ENCODE measurements around the gene PTH1R.

DNA sequence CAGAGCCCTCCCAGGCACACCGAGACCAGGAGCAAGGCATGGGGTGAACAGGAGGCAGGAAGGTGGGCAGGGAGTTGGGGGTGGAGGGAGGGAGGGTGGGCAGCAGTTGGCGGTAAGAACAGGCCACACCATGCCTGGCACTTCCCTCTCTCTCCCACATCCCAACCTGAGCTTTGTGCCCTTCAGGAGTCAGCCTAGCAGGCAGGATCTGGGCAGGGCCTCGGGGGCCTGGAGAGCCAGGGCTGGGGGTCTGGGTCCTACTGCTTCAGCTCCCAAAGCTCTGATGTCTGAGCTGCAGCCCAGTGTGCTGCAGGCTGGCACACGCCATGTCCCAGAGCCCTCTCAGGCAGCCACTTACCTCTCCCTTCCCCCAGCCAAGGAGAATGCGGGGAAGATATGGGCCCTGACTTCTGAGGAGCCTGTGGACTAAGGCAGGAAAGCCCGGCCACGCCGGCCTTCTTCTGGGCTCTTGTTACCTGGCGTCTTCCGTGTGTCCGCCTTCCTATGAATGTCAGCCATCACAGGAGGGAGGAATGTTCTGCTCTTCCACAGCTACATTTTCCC is 11.4 kb upstream of the PTH1R start:
- TF ChIP-seq, protein P1, sequence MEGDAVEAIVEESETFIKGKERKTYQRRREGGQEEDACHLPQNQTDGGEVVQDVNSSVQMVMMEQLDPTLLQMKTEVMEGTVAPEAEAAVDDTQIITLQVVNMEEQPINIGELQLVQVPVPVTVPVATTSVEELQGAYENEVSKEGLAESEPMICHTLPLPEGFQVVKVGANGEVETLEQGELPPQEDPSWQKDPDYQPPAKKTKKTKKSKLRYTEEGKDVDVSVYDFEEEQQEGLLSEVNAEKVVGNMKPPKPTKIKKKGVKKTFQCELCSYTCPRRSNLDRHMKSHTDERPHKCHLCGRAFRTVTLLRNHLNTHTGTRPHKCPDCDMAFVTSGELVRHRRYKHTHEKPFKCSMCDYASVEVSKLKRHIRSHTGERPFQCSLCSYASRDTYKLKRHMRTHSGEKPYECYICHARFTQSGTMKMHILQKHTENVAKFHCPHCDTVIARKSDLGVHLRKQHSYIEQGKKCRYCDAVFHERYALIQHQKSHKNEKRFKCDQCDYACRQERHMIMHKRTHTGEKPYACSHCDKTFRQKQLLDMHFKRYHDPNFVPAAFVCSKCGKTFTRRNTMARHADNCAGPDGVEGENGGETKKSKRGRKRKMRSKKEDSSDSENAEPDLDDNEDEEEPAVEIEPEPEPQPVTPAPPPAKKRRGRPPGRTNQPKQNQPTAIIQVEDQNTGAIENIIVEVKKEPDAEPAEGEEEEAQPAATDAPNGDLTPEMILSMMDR (IDR thresholded peaks at IDR 0.05 in 2 of 3, conservative IDR thresholded peaks at IDR 0.05 in 1 of 3; ENCODE audit: borderline replicate concordance in 1 of 3, insufficient read depth in 1 of 3, low read depth in 2 of 3, low read length in 2 of 3), result no peak
- no peak for TF ChIP-seq POLR2A (IDR thresholded peaks at IDR 0.05; ENCODE audit: borderline replicate concordance, extremely low read depth, insufficient read depth, insufficient read length)
- TF ChIP-seq, protein P2, sequence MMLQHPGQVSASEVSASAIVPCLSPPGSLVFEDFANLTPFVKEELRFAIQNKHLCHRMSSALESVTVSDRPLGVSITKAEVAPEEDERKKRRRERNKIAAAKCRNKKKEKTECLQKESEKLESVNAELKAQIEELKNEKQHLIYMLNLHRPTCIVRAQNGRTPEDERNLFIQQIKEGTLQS (IDR thresholded peaks at IDR 0.05), result no peak
- no peak for TF ChIP-seq EGR1 (IDR thresholded peaks at IDR 0.05; ENCODE audit: low read depth)
- no peak for TF ChIP-seq EZH2 (IDR thresholded peaks at IDR 0.05)
- no peak for TF ChIP-seq JUND (IDR thresholded peaks at IDR 0.05)
- no peak for TF ChIP-seq ELF1 (IDR thresholded peaks at IDR 0.05; ENCODE audit: borderline replicate concordance, low read depth)
- TF ChIP-seq TCF7L2 (IDR thresholded peaks at IDR 0.05; ENCODE audit: borderline replicate concordance, extremely low read depth, insufficient read depth, insufficient read length), result no peak
- no peak for TF ChIP-seq SP1 (IDR thresholded peaks at IDR 0.05; ENCODE audit: low read depth)
- TF ChIP-seq SRF (IDR thresholded peaks at IDR 0.05; ENCODE audit: low read depth), result no peak
- TF ChIP-seq, protein P3, sequence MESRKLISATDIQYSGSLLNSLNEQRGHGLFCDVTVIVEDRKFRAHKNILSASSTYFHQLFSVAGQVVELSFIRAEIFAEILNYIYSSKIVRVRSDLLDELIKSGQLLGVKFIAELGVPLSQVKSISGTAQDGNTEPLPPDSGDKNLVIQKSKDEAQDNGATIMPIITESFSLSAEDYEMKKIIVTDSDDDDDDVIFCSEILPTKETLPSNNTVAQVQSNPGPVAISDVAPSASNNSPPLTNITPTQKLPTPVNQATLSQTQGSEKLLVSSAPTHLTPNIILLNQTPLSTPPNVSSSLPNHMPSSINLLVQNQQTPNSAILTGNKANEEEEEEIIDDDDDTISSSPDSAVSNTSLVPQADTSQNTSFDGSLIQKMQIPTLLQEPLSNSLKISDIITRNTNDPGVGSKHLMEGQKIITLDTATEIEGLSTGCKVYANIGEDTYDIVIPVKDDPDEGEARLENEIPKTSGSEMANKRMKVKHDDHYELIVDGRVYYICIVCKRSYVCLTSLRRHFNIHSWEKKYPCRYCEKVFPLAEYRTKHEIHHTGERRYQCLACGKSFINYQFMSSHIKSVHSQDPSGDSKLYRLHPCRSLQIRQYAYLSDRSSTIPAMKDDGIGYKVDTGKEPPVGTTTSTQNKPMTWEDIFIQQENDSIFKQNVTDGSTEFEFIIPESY (IDR thresholded peaks at IDR 0.05; ENCODE audit: extremely low read depth, insufficient replicate concordance, low read length), result no peak
- no peak for TF ChIP-seq CEBPB (IDR thresholded peaks at IDR 0.05; ENCODE audit: low read depth)
- TF ChIP-seq POLR2AphosphoS5 (IDR thresholded peaks at IDR 0.05; ENCODE audit: low read depth, low read length), result no peak

Data from HCT116 (cell line).